Right kidney (tissue), 9 donors: ENCODE results near the gene MIGA2.
"Not testable (repeated sequence)": the region's sequence is repeated elsewhere in the genome, so short reads cannot be mapped to it uniquely, and the experiment has no call there.

Source experiments
- DNase-seq: peaks from one replicate; pipeline ENCODE4 v3.0.0-alpha.2; 2016
- long read RNA-seq, 8 donors: transcript quantifications; one replicate each; lab custom pipeline, GENCODE V29; 2026

MIGA2 gene
- long read RNA-seq, donor 1, partial matches to known transcripts = 0 of 1 reads
- long read RNA-seq, donor 1, other reads (novel, unspliced or antisense) = 0 of 1 reads
- long read RNA-seq, donor 2, partial matches to known transcripts = 5 of 5 reads
- long read RNA-seq, donor 2, other reads (novel, unspliced or antisense) = 0 of 5 reads
- long read RNA-seq, donor 3, partial matches to known transcripts = 12 of 13 reads
- long read RNA-seq, donor 3, other reads (novel, unspliced or antisense) = 0 of 13 reads
- long read RNA-seq, donor 4 = 0 reads
- long read RNA-seq, donor 5, partial matches to known transcripts = 7 of 8 reads
- long read RNA-seq, donor 5, other reads (novel, unspliced or antisense) = 0 of 8 reads
- long read RNA-seq, donor 6, partial matches to known transcripts = 9 of 9 reads
- long read RNA-seq, donor 6, other reads (novel, unspliced or antisense) = 0 of 9 reads
- long read RNA-seq, donor 7, partial matches to known transcripts = 30 of 31 reads
- long read RNA-seq, donor 7, other reads (novel, unspliced or antisense) = 0 of 31 reads
- long read RNA-seq, donor 8, partial matches to known transcripts = 0 of 1 reads
- long read RNA-seq, donor 8, other reads (novel, unspliced or antisense) = 0 of 1 reads

DNA sequence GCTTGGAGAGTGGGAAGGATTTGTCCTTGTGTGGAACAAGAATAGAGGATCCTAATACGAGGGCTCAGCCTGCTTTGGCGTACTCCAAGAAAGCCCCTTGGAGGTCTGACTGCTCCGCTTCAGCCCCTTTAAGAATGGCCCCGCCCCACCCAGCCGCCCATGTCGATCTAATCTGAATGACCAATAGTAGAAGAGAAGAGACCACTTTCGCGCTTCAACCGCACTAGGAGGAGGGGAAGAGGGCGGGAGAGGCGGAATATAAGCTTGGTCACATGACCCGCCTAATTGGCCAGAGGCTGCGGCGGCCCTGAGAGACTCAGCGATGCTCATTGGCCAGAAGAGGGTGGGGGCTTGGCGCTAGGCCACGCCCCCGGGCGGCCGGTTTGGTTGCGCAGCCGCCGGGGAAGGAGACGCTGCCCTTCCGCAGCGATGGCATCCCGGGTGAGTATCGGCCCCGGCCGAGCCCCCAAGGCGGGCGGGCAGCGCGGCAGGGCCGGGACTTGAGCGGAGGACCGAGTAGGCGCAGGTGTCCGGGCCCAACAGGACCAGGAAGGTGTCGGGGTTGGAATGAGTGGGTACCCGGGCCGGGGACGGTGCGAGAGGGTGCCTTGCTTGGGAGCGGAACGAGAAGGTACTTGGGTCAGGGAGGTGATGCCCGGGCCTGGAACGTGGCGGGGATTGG lies at the start of gene MIGA2:
Gene MIGA2 (plus strand): TSS at position 386 of the 682 bp plus-strand sequence. CDS start 3,969 bp downstream, outside the sequence.
- DNase-seq = peak; percentile 91

DNA sequence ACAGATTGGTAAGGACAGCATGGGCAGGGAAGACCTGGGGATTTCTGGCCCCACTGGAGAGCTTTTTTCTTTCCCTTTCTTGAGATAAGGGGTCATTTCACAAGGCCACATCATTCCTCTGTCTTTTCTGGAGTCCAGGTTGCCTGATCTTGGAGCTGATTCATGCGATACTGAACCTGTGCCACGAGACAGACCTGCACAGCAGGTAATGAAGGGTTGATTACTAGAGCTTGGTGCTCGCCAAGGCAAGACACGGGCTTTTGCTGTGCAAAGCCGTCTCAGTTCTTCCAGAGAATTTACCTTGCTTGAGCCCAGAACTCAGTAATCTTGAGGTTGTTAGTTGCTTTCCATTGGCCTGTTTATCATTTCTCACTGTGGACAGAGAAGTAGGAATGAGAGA lies 49.8 kb upstream of the MIGA2 start:
- no peak for DNase-seq

- DNase-seq = no peak
Observed at GRCh38 chr9:128987805-128988204, 48.6 kb upstream of the MIGA2 start.

- no peak for DNase-seq
Observed at GRCh38 chr9:128992995-128993394, 43.4 kb upstream of the MIGA2 start.

DNA sequence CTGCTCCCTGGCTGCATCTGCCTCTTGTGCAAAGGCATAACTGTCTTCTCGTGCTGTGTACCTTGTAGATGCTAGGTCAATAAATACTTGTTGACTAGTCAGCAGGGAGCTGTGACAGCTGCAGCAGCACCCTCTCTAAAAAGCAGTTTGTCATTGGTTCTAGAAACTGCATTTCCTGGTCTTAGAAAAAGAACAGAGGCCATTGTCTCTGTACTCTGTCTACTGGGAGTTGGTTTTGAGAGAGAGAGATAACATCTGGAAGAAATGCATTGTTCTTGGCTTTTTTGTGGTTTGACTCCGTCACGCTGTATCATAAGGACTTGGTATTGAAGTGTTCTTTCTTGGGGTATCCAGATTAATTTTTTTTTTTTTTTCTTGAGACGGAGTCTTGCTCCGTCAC lies 40.6 kb upstream of the MIGA2 start:
- DNase-seq = no peak

DNA sequence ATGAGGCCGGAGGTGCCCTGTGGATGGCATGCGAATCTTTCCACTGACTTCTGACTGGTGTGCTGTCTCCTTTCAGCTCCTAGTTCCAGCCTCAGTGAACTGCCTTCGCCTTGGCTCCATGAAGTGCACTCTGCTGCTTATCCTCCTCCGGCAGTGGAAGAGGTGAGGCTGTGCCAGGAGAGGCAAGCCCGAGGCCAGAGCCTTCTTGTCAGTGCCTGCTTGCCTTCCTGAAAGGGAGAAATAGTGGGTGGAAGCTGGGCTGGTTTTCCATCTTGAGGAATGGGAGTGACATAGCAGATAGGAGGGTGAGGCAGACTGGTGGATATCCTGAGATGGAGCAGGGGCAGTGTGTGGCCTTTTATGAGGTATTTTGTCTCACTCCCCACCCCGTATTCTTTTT lies 38.0 kb upstream of the MIGA2 start:
- DNase-seq = no peak

DNA sequence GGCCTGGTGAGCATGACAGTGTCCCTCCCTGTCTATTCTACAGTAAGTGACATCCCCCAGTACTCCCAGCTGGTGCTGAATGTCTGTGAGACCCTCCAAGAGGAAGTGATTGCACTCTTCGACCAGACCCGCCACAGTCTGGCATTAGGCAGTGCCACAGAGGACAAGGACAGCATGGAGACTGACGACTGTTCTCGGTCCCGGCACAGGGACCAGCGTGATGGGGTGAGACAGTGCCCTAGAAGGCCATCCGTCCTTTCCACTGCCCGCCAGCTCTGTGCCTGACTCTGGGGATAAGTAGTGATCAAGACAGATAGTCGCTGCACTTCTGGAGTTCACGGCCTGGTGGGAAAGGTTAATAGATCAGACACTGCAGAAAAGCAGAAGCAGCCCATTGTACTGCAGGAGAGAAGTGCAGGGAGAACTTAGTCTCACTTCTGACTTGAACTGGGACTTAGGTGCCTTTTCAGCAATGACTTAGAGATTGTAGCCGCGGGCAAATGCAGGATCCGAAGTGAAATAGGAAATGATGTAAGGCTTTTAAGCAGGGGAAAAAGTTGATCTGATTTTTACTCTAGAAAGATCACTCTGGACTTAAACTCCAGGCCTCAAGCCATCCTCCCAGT lies 36.7 kb upstream of the MIGA2 start:
- no peak for DNase-seq

- no peak for DNase-seq
Observed at GRCh38 chr9:129001504-129002325, 34.7 kb upstream of the MIGA2 start.

- DNase-seq = no peak
Observed at GRCh38 chr9:129002992-129003391, 33.4 kb upstream of the MIGA2 start.

GRCh38 chr9:129004173-129004572 lies 32.3 kb upstream of the MIGA2 start:
- DNase-seq = not testable (repeated sequence)

- no peak for DNase-seq
Observed at GRCh38 chr9:129005336-129005997, 31.0 kb upstream of the MIGA2 start.

- peak; percentile 54 for DNase-seq
Observed at GRCh38 chr9:129006328-129007034, 29.9 kb upstream of the MIGA2 start.

GRCh38 chr9:129007035-129007765 lies 29.2 kb upstream of the MIGA2 start:
- DNase-seq = no peak

- DNase-seq = no peak
Observed at GRCh38 chr9:129007766-129008468, 28.5 kb upstream of the MIGA2 start.

- no peak for DNase-seq
Observed at GRCh38 chr9:129008469-129008965, 27.9 kb upstream of the MIGA2 start.

DNA sequence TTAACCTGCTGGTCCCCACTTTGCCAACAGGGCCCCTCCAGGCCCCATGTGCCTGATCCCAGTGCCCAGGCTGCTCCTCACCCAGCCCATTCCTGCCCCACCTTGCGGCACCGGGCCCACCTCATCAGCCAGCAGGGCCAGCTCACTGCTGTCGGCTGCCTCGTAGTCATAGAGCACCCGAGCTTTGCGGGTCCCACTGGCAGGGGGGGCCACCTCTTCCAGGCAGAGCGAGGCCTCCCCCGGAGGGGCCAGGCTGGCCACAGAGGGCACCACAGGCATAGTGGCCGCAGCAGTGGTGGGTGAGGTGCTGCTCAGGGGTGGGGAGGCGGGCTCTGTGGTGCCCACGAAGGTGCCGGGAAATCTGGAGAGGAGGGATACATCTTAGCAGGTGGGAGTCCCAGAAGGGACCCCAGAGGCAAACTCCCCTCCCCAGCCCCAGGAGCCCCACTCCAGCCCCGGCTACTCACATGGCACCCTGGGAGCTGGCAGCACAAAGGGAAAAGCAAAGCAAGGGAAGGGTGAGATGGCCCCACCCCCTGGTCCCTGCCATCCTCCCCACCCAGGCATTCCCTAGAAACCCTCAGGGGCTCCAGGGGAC lies 27.3 kb upstream of the MIGA2 start:
- DNase-seq = no peak

DNA sequence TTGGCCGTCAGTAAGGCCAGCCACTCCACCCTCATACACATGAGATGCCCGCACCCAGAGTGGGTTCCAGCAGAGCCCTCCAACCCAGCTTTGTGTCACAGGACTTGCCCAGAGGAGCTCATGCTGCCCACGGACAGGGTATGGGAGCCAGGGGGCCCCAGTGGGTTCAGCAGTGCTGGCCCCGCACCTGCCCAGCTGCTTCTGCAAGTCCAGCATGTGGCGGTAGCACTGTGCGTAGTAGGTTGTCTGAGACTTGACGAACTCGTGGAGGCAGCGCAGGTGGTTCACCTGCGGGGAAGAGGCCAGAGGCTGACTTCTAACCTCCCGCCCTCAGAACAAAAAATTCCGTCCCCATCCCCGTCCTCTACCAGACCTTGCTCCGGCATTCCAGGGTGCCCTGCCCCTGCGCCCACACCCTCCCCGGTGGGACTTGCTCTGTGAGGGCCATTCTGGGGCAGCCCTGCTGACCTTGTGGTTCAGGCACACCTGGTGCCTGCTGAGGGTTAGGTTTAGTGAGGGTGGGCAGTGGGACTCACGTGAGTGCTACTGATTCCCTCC lies 26.8 kb upstream of the MIGA2 start:
- DNase-seq = no peak

- no peak for DNase-seq
Observed at GRCh38 chr9:129010267-129010975, 26.0 kb upstream of the MIGA2 start.
